ENCODE results near the gene ZNHIT2. TPM values are rescaled to one million over a fixed set of nuclear protein-coding genes. Genes with fewer than 3 reads are reported as not detected.

Gene ZNHIT2
- polyA plus RNA-seq (2013), result 4.2 TPM

GRCh38 chr11:65117206-65118096 is at the start of gene ZNHIT2:
ZNHIT2 (minus strand) TSS chr11:65117701; CDS start chr11:65117653, 48 bp downstream.
- under 1% methylated on average over 82 of the region's 89 CpGs for WGBS (ENCODE audit: insufficient coverage)

GRCh38 chr11:65166893-65167292 is 49.4 kb upstream of the ZNHIT2 start:
- ChIA-PET CTCF (interaction anchor here (1.2 to 4.2 kb wide), 3 partner anchors 15 to 35 kb away, joined by 3 to 25 read pairs (median 3); partner anchors contain the start of gene SYVN1), POLR2A (interaction anchor here (0.9 kb wide), 1 partner anchor 32 kb away, joined by 3 read pairs; no protein-coding TSS in a partner anchor)
- no peak for DNase-seq
- WGBS (ENCODE audit: insufficient coverage), result no CpG with 5 or more reads among the region's 3 CpGs
- H3K9me3 ChIP-seq (ENCODE audit: control extremely low read depth in 1 of 5, control insufficient read depth in 4 of 5, insufficient read depth in 2 of 5, low read depth in 1 of 5, low read length in 4 of 5), result no peaks in the 10 kb centered on the region
- H3K36me3 ChIP-seq (ENCODE audit: control insufficient read depth in 4 of 4, insufficient read depth in 4 of 4, low read length in 3 of 4), result no peaks in the 10 kb centered on the region
- H3K4me3 ChIP-seq (ENCODE audit: control insufficient read depth in 1 of 7, extremely low read depth in 1 of 7, insufficient read depth in 4 of 7, low read depth in 2 of 7, low read length in 6 of 7), result no peak overlapping the region
- no peak overlapping the region for H3K27ac ChIP-seq (ENCODE audit: insufficient read depth in 1 of 2, low read depth in 1 of 2, low read length in 2 of 2, poor library complexity in 1 of 2, severe bottlenecking in 2 of 2)
- H3K27me3 ChIP-seq (replicated peaks in 2 of 5; ENCODE audit: control insufficient read depth in 4 of 5, insufficient read depth in 5 of 5, low read length in 4 of 5), result no peaks in the 10 kb centered on the region
- H3K4me1 ChIP-seq (ENCODE audit: control extremely low read depth in 1 of 4, control insufficient read depth in 4 of 4, insufficient read depth in 4 of 4, low read length in 3 of 4), result peaks cover 1 to 24% (median 13%) of the 10 kb centered on the region in 4 experiments

More at GRCh38 chr11:65117206-65118096, at the start of gene ZNHIT2:
- Histone ChIP-seq H3K36me3 (ENCODE audit: control insufficient read depth in 4 of 4, insufficient read depth in 4 of 4, low read length in 3 of 4) (peaks cover 4 to 57% (median 22%) of the 10 kb centered on the region in 4 experiments), H3K9me3 (ENCODE audit: control extremely low read depth in 1 of 5, control insufficient read depth in 4 of 5, insufficient read depth in 2 of 5, low read depth in 1 of 5, low read length in 4 of 5) (no peaks in the 10 kb centered on the region), H3K27ac (ENCODE audit: insufficient read depth in 1 of 2, low read depth in 1 of 2, low read length in 2 of 2, poor library complexity in 1 of 2, severe bottlenecking in 2 of 2) (peak within 1 kb of the TSS; percentile 68 to 86), H3K27me3 (replicated peaks in 2 of 5; ENCODE audit: control insufficient read depth in 4 of 5, insufficient read depth in 5 of 5, low read length in 4 of 5) (no peaks in the 10 kb centered on the region), H3K4me1 (ENCODE audit: control extremely low read depth in 1 of 4, control insufficient read depth in 4 of 4, insufficient read depth in 4 of 4, low read length in 3 of 4) (peaks cover 6 to 52% (median 36%) of the 10 kb centered on the region in 4 experiments), H3K4me3 (ENCODE audit: control insufficient read depth in 1 of 7, extremely low read depth in 1 of 7, insufficient read depth in 4 of 7, low read depth in 2 of 7, low read length in 6 of 7) (peak within 1 kb of the TSS; percentile 50 to 90 (median 88))
- POLR2A ChIA-PET, result interaction anchor here (0.8 to 3.7 kb wide), 10 partner anchors 10 to 239 kb away, joined by 3 to 26 read pairs (median 4); partner anchors contain the start of genes ARL2, CAPN1, EHD1 and SYVN1
- CTCF ChIA-PET, result interaction anchor here (0.8 to 3.4 kb wide), 14 partner anchors 8 to 330 kb away, joined by 3 to 23 read pairs (median 4); partner anchors contain the start of genes BATF2, CAPN1 and SPDYC
- DNase-seq, result peak; percentile 99 to 100 (median 99)

GRCh38 chr11:65165410-65166317 is 48.2 kb upstream of the ZNHIT2 start:
- Histone ChIP-seq H3K4me3 (ENCODE audit: control insufficient read depth in 1 of 7, extremely low read depth in 1 of 7, insufficient read depth in 4 of 7, low read depth in 2 of 7, low read length in 6 of 7) (no peak overlapping the region), H3K27me3 (replicated peaks in 2 of 5; ENCODE audit: control insufficient read depth in 4 of 5, insufficient read depth in 5 of 5, low read length in 4 of 5) (no peaks in the 10 kb centered on the region), H3K36me3 (ENCODE audit: control insufficient read depth in 4 of 4, insufficient read depth in 4 of 4, low read length in 3 of 4) (no peaks in the 10 kb centered on the region), H3K9me3 (ENCODE audit: control extremely low read depth in 1 of 5, control insufficient read depth in 4 of 5, insufficient read depth in 2 of 5, low read depth in 1 of 5, low read length in 4 of 5) (no peaks in the 10 kb centered on the region), H3K4me1 (ENCODE audit: control extremely low read depth in 1 of 4, control insufficient read depth in 4 of 4, insufficient read depth in 4 of 4, low read length in 3 of 4) (peaks cover 1 to 24% (median 13%) of the 10 kb centered on the region in 4 experiments), H3K27ac (ENCODE audit: insufficient read depth in 1 of 2, low read depth in 1 of 2, low read length in 2 of 2, poor library complexity in 1 of 2, severe bottlenecking in 2 of 2) (no peak overlapping the region)
- WGBS (ENCODE audit: insufficient coverage), result 92% methylated on average over 21 of the region's 31 CpGs
- peak in 1 of 3 donors; percentile 15 for DNase-seq
- POLR2A ChIA-PET, result interaction anchor here (0.5 kb wide), 1 partner anchor 247 kb away, joined by 3 read pairs; no protein-coding TSS in a partner anchor
- CTCF ChIA-PET, result interaction anchor here (0.7 to 1.6 kb wide), 3 partner anchors 21 to 34 kb away, joined by 3 to 4 read pairs (median 3); no protein-coding TSS in a partner anchor

- CTCF ChIA-PET, result interaction anchor here (0.7 to 2.3 kb wide), 3 partner anchors 12 to 17 kb away, joined by 3 to 5 read pairs (median 5); no protein-coding TSS in a partner anchor
- no peaks in the 10 kb centered on the region for H3K27me3 ChIP-seq (replicated peaks in 2 of 5; ENCODE audit: control insufficient read depth in 4 of 5, insufficient read depth in 5 of 5, low read length in 4 of 5)
These were observed 46.2 kb upstream of the ZNHIT2 start for GRCh38 chr11:65163684-65164083.

GRCh38 chr11:65160643-65161042 is 43.1 kb upstream of the ZNHIT2 start:
- no peak overlapping the region for H3K27ac ChIP-seq (ENCODE audit: insufficient read depth in 1 of 2, low read depth in 1 of 2, low read length in 2 of 2, poor library complexity in 1 of 2, severe bottlenecking in 2 of 2)
- H3K36me3 ChIP-seq (ENCODE audit: control insufficient read depth in 4 of 4, insufficient read depth in 4 of 4, low read length in 3 of 4), result no peaks in the 10 kb centered on the region
- no peaks in the 10 kb centered on the region for H3K9me3 ChIP-seq (ENCODE audit: control extremely low read depth in 1 of 5, control insufficient read depth in 4 of 5, insufficient read depth in 2 of 5, low read depth in 1 of 5, low read length in 4 of 5)
- ChIA-PET POLR2A (no interaction called here), CTCF (no interaction called here)
- no peak for DNase-seq
- H3K4me3 ChIP-seq (ENCODE audit: control insufficient read depth in 1 of 7, extremely low read depth in 1 of 7, insufficient read depth in 4 of 7, low read depth in 2 of 7, low read length in 6 of 7), result no peak overlapping the region
- no peaks in the 10 kb centered on the region for H3K27me3 ChIP-seq (replicated peaks in 2 of 5; ENCODE audit: control insufficient read depth in 4 of 5, insufficient read depth in 5 of 5, low read length in 4 of 5)
- WGBS (ENCODE audit: insufficient coverage), result 92% methylated on average over 2 of the region's 3 CpGs
- peaks cover 0 to 5% (median 0%) of the 10 kb centered on the region in 4 experiments for H3K4me1 ChIP-seq (ENCODE audit: control extremely low read depth in 1 of 4, control insufficient read depth in 4 of 4, insufficient read depth in 4 of 4, low read length in 3 of 4)

More at GRCh38 chr11:65163684-65164083, 46.2 kb upstream of the ZNHIT2 start:
- no peaks in the 10 kb centered on the region for H3K9me3 ChIP-seq (ENCODE audit: control extremely low read depth in 1 of 5, control insufficient read depth in 4 of 5, insufficient read depth in 2 of 5, low read depth in 1 of 5, low read length in 4 of 5)
- H3K4me3 ChIP-seq (ENCODE audit: control insufficient read depth in 1 of 7, extremely low read depth in 1 of 7, insufficient read depth in 4 of 7, low read depth in 2 of 7, low read length in 6 of 7), result no peak overlapping the region
- H3K27ac ChIP-seq (ENCODE audit: insufficient read depth in 1 of 2, low read depth in 1 of 2, low read length in 2 of 2, poor library complexity in 1 of 2, severe bottlenecking in 2 of 2), result no peak overlapping the region
- WGBS (ENCODE audit: insufficient coverage), result no CpG with 5 or more reads among the region's 2 CpGs
- POLR2A ChIA-PET, result interaction anchor here (0.7 kb wide), 1 partner anchor 12 kb away, joined by 4 read pairs; no protein-coding TSS in a partner anchor
- peaks cover 0 to 7% (median under 1%) of the 10 kb centered on the region in 4 experiments for H3K4me1 ChIP-seq (ENCODE audit: control extremely low read depth in 1 of 4, control insufficient read depth in 4 of 4, insufficient read depth in 4 of 4, low read length in 3 of 4)
- no peak for DNase-seq
- no peaks in the 10 kb centered on the region for H3K36me3 ChIP-seq (ENCODE audit: control insufficient read depth in 4 of 4, insufficient read depth in 4 of 4, low read length in 3 of 4)

- H3K36me3 ChIP-seq (ENCODE audit: control insufficient read depth in 4 of 4, insufficient read depth in 4 of 4, low read length in 3 of 4), result no peaks in the 10 kb centered on the region
- H3K4me1 ChIP-seq (ENCODE audit: control extremely low read depth in 1 of 4, control insufficient read depth in 4 of 4, insufficient read depth in 4 of 4, low read length in 3 of 4), result peaks cover 0 to 5% (median 0%) of the 10 kb centered on the region in 4 experiments
- no peak for DNase-seq
- no peak overlapping the region for H3K27ac ChIP-seq (ENCODE audit: insufficient read depth in 1 of 2, low read depth in 1 of 2, low read length in 2 of 2, poor library complexity in 1 of 2, severe bottlenecking in 2 of 2)
- no peaks in the 10 kb centered on the region for H3K27me3 ChIP-seq (replicated peaks in 2 of 5; ENCODE audit: control insufficient read depth in 4 of 5, insufficient read depth in 5 of 5, low read length in 4 of 5)
- POLR2A ChIA-PET, result no interaction called here
- no peaks in the 10 kb centered on the region for H3K9me3 ChIP-seq (ENCODE audit: control extremely low read depth in 1 of 5, control insufficient read depth in 4 of 5, insufficient read depth in 2 of 5, low read depth in 1 of 5, low read length in 4 of 5)
- CTCF ChIA-PET, result no interaction called here
- WGBS (ENCODE audit: insufficient coverage), result 80% methylated on average over 1 of the region's 5 CpGs
- no peak overlapping the region for H3K4me3 ChIP-seq (ENCODE audit: control insufficient read depth in 1 of 7, extremely low read depth in 1 of 7, insufficient read depth in 4 of 7, low read depth in 2 of 7, low read length in 6 of 7)
These were observed 41.5 kb upstream of the ZNHIT2 start for GRCh38 chr11:65159012-65159411.
